Mesendoderm (in vitro differentiated cells): Measurements from ENCODE around the gene RNF217.

Experiments
- DNase-seq: peaks from one replicate; pipeline ENCODE4 v3.0.0; 2013
- H2AK5ac ChIP-seq: 2 replicates; pipeline ENCODE4 v1.6.1; 2013; ENCODE audit warnings: low read length, inconsistent platforms
- H2BK120ac ChIP-seq: 2 replicates; pipeline ENCODE4 v1.6.1; 2013; ENCODE audit warnings: low read depth, mild to moderate bottlenecking, low read length, moderate library complexity, mixed read lengths
- H2BK15ac ChIP-seq: replicated peaks from 2 replicates; pipeline ENCODE4 v1.6.1; 2013; ENCODE audit warnings: low read depth, mild to moderate bottlenecking, moderate library complexity
- H2BK5ac ChIP-seq: 2 replicates; pipeline ENCODE4 v1.6.1; 2013; ENCODE audit warnings: low read length, inconsistent platforms
- H3K18ac ChIP-seq: 2 replicates; pipeline ENCODE4 v1.6.1; 2013; ENCODE audit warnings: mild to moderate bottlenecking, low read length, mixed read lengths
- H3K23ac ChIP-seq: one replicate; pipeline ENCODE4 v1.6.1; 2013; ENCODE audit warnings: low read length
- H3K27ac ChIP-seq: 2 replicates; pipeline ENCODE4 v1.5.1; 2013; ENCODE audit warnings: low read depth, mild to moderate bottlenecking, inconsistent platforms, low read length, moderate library complexity
- H3K27me3 ChIP-seq: 2 replicates; pipeline ENCODE4 v1.6.1; 2013; ENCODE audit warnings: low read length, control low read depth, mild to moderate bottlenecking, inconsistent platforms; ENCODE audit not compliant: insufficient read depth, poor library complexity
- H3K36me3 ChIP-seq: 2 replicates; pipeline ENCODE4 v1.6.1; 2013; ENCODE audit warnings: low read length, inconsistent platforms; ENCODE audit not compliant: control insufficient read depth, insufficient read depth
- H3K4ac ChIP-seq: one replicate; pipeline ENCODE4 v1.6.1; 2013; ENCODE audit warnings: low read depth, mild to moderate bottlenecking, low read length, moderate library complexity
- H3K4me1 ChIP-seq: 2 replicates; pipeline ENCODE4 v1.6.1; 2013; ENCODE audit warnings: low read depth, low read length, inconsistent platforms; ENCODE audit not compliant: control insufficient read depth
- H3K4me2 ChIP-seq: 2 replicates; pipeline ENCODE4 v1.6.1; 2013; ENCODE audit warnings: low read length
- H3K4me3 ChIP-seq: 2 replicates; pipeline ENCODE4 v1.5.1; 2013; ENCODE audit warnings: mild to moderate bottlenecking, low read length
- H3K56ac ChIP-seq: one replicate; pipeline ENCODE4 v1.6.1; 2013; ENCODE audit warnings: low read length
- H3K79me1 ChIP-seq: 2 replicates; pipeline ENCODE4 v1.6.1; 2013; ENCODE audit warnings: low read length, inconsistent platforms
- H3K79me2 ChIP-seq: 2 replicates; pipeline ENCODE4 v1.6.1; 2013; ENCODE audit warnings: mild to moderate bottlenecking, low read length; ENCODE audit not compliant: control insufficient read depth, insufficient read depth
- H3K9ac ChIP-seq: 2 replicates; pipeline ENCODE4 v1.6.1; 2013; ENCODE audit warnings: low read length, inconsistent platforms
- H4K5ac ChIP-seq: one replicate; pipeline ENCODE4 v1.6.1; 2013; ENCODE audit warnings: low read length
- H4K8ac ChIP-seq: one replicate; pipeline ENCODE4 v1.6.1; 2013; ENCODE audit warnings: low read depth, mild to moderate bottlenecking, control low read depth, low read length, moderate library complexity
- WGBS: extraction: QIAGEN DNeasy Blood & Tissue Kit; methylation state at CpG from one replicate; pipeline ENCODE4 v1.1.7; 2013; ENCODE audit warnings: low lambda C conversion rate, missing lambda C conversion rate; ENCODE audit not compliant: insufficient coverage; ENCODE audit errors: extremely low coverage; 5-methylcytosine and 5-hydroxymethylcytosine counted together

The RNF217 gene

DNA sequence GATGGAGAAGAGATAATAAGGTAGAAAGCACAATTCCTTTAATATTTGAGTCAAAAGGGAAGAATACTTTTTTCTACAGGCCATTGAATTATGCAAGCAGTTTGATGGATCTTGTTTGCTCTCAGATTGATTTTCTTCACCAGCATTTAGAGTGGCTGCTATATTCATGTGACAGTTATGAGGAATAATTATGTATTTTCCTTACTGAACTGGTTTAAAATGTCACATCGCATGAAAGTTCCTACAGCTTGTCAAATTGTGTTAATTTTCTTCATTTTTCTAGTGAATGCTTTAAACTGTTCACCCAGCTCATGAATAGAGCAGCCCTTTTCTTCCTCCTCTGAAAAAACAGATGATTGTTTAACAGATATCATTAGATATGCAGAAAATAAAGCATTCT, 153.9 kb downstream of the RNF217 start:
- Histone ChIP-seq H3K36me3 (no peaks in the 10 kb centered on the region), H2BK120ac (no peak overlapping the region), H3K79me2 (no peaks in the 10 kb centered on the region), H3K27ac (no peak overlapping the region), H3K23ac (no peak overlapping the region), H3K4me1 (no peaks in the 10 kb centered on the region), H4K8ac (no peak overlapping the region), H2BK15ac (no peak overlapping the region), H3K18ac (no peak overlapping the region), H3K27me3 (no peaks in the 10 kb centered on the region), H3K56ac (no peak overlapping the region), H4K5ac (no peak overlapping the region), H3K4ac (no peak overlapping the region), H3K9ac (no peak overlapping the region), H3K4me3 (no peak overlapping the region), H3K79me1 (no peaks in the 10 kb centered on the region), H2BK5ac (no peak overlapping the region), H3K4me2 (no peak overlapping the region), H2AK5ac (no peak overlapping the region)
- DNase-seq = no peak
- no CpG with 5 or more reads among the region's 1 CpG for WGBS

DNA sequence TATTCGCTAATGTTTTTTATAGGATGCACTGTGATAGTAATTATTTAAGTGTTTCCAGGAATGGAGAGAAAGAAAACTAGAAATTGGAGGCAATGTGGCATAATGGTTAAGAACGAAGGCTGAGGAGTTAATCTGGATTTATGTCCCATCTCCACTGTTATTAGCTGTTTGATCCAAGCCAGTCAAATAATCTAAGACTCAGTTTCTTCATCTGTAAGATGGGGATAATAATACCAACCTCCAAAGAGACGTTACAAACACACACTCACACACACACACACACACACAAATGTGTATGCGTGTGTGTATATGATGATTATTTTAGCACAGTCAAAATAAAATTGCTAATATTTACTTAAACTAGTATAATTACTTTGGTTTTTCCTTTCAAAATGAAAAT, 154.5 kb downstream of the RNF217 start:
- no peaks in the 10 kb centered on the region for H3K36me3 ChIP-seq
- H3K79me2 ChIP-seq = no peaks in the 10 kb centered on the region
- H2AK5ac ChIP-seq = no peak overlapping the region
- H3K27ac ChIP-seq = no peak overlapping the region
- no peak overlapping the region for H2BK15ac ChIP-seq
- DNase-seq = no peak
- WGBS = no CpG with 5 or more reads among the region's 4 CpGs
- no peak overlapping the region for H3K23ac ChIP-seq
- H3K79me1 ChIP-seq = no peaks in the 10 kb centered on the region
- H3K4ac ChIP-seq = no peak overlapping the region
- H2BK5ac ChIP-seq = no peak overlapping the region
- H3K27me3 ChIP-seq = no peaks in the 10 kb centered on the region
- no peak overlapping the region for H3K9ac ChIP-seq
- H3K4me2 ChIP-seq = no peak overlapping the region
- no peak overlapping the region for H3K4me3 ChIP-seq
- no peak overlapping the region for H4K8ac ChIP-seq
- no peak overlapping the region for H4K5ac ChIP-seq
- no peak overlapping the region for H3K56ac ChIP-seq
- H2BK120ac ChIP-seq = no peak overlapping the region
- no peak overlapping the region for H3K18ac ChIP-seq
- H3K4me1 ChIP-seq = no peaks in the 10 kb centered on the region

DNA sequence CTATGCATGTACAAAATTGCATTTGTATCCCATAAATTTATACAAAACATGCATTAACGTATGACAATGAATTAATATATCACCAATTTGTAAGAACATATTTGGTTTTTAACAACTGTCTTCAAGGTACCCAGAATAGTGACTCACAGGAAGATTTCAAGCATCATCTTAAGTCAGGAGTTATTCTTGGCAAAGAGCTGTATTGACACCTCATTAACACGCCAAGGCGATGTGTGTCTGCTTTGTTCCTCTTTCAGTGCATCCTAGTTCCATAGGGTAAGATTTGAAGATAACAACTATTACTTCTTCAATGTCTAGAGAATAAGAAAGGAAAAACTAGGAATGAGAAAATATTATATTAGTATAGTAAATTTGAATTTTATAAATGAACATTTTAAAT, 155.6 kb downstream of the RNF217 start:
- no peak overlapping the region for H3K23ac ChIP-seq
- no peak overlapping the region for H3K4me3 ChIP-seq
- H3K56ac ChIP-seq = no peak overlapping the region
- H2AK5ac ChIP-seq = no peak overlapping the region
- H4K8ac ChIP-seq = no peak overlapping the region
- no peak overlapping the region for H3K9ac ChIP-seq
- no peak overlapping the region for H2BK15ac ChIP-seq
- no peaks in the 10 kb centered on the region for H3K36me3 ChIP-seq
- H2BK5ac ChIP-seq = no peak overlapping the region
- no peak overlapping the region for H4K5ac ChIP-seq
- H3K79me1 ChIP-seq = no peaks in the 10 kb centered on the region
- no peaks in the 10 kb centered on the region for H3K27me3 ChIP-seq
- no peak overlapping the region for H3K27ac ChIP-seq
- no peak overlapping the region for H3K4me2 ChIP-seq
- H3K4me1 ChIP-seq = no peaks in the 10 kb centered on the region
- H3K4ac ChIP-seq = no peak overlapping the region
- no peaks in the 10 kb centered on the region for H3K79me2 ChIP-seq
- no peak for DNase-seq
- H3K18ac ChIP-seq = no peak overlapping the region
- WGBS = no CpG with 5 or more reads among the region's 3 CpGs
- H2BK120ac ChIP-seq = no peak overlapping the region

DNA sequence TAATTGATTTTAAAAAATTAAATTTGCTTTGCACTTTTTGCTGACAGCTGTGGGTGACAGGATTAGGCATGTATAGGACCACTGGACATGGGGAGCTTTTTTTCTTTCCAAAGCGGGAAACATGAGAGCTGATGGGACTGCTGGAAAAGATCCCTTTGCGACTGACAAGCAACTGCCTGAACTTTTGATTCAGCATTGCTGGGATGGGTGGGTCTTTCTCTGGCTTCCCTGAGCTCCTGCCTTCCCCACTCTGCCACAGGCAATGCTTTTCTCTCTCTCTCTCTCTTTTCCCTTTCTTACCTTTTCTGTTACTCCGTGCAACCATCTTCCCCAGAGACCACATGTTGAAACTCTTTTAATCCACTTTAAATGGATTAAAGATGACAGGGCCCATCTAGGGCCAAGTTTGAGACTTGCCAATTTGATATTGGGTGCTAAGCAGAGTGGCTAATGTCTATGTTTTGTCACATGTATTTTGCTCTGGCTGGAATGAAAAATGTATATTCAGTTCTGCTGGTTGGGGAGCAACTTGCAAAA, 157.9 kb downstream of the RNF217 start:
- no peak overlapping the region for H3K27ac ChIP-seq
- WGBS = no CpG with 5 or more reads among the region's 3 CpGs
- no peak for DNase-seq

DNA sequence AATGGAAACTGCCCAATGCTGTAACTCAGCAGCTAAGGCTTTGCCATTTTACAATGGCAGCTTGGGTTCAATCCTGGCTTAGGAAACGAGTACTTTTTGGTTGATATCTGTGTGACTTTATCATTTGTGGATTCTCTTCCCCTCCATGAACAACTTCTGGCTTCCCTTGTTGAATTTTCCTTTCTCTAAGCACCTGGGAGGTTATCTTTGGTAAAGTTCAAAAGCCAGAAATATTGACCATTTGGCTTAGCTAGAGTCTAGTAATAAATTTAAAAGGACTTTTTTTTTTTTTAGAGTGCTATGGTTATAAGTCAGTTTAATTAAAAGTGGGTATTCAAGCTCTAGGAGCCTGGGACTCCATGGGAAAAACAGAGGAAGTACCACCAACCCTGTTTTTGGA, 159.7 kb downstream of the RNF217 start:
- Histone ChIP-seq H3K56ac (no peak overlapping the region), H3K23ac (no peak overlapping the region), H3K4me2 (no peak overlapping the region), H3K4me3 (no peak overlapping the region), H3K9ac (no peak overlapping the region), H3K79me2 (no peaks in the 10 kb centered on the region), H3K4ac (no peak overlapping the region), H2BK5ac (no peak overlapping the region), H3K36me3 (no peaks in the 10 kb centered on the region), H2BK15ac (no peak overlapping the region), H2BK120ac (no peak overlapping the region), H4K8ac (no peak overlapping the region), H4K5ac (no peak overlapping the region), H3K4me1 (no peaks in the 10 kb centered on the region), H3K79me1 (no peaks in the 10 kb centered on the region), H3K27ac (no peak overlapping the region), H3K18ac (no peak overlapping the region), H3K27me3 (no peaks in the 10 kb centered on the region), H2AK5ac (no peak overlapping the region)
- DNase-seq = no peak
- WGBS = no CpG with 5 or more reads among the region's 1 CpG

More for the DNA sequence above, 157.9 kb downstream of the RNF217 start:
- Histone ChIP-seq H4K5ac (no peak overlapping the region), H3K18ac (no peak overlapping the region), H3K9ac (no peak overlapping the region), H3K4me3 (no peak overlapping the region), H2BK120ac (no peak overlapping the region), H2AK5ac (no peak overlapping the region), H3K56ac (no peak overlapping the region), H4K8ac (no peak overlapping the region), H3K23ac (no peak overlapping the region), H3K4ac (no peak overlapping the region), H3K79me1 (no peaks in the 10 kb centered on the region), H3K27me3 (no peaks in the 10 kb centered on the region), H3K4me2 (no peak overlapping the region), H3K36me3 (no peaks in the 10 kb centered on the region), H3K4me1 (no peaks in the 10 kb centered on the region), H2BK5ac (no peak overlapping the region), H3K79me2 (no peaks in the 10 kb centered on the region), H2BK15ac (no peak overlapping the region)

DNA sequence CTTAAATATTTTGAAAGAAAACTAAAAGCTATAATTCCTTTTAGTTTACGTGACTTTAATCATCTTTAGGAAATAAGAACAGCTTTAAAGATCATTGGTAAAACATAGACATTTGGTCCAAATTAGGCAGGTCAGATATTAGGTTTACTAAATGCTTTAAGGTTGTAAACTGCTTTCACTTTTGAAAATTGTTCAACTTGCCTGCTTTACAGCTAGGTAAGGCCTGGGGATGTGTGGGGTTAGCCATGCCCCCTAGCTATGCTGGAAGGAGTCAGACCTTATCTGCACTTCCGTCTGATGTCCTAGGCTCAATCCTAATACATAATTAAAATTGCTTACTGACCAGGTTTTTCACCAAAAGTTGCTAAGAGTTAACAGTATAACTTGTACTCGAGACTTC, 160.8 kb downstream of the RNF217 start:
- no peak overlapping the region for H3K9ac ChIP-seq
- no peaks in the 10 kb centered on the region for H3K79me1 ChIP-seq
- no peaks in the 10 kb centered on the region for H3K4me1 ChIP-seq
- H3K27me3 ChIP-seq = no peaks in the 10 kb centered on the region
- DNase-seq = no peak
- no peak overlapping the region for H3K18ac ChIP-seq
- no peak overlapping the region for H3K4ac ChIP-seq
- no peak overlapping the region for H3K4me3 ChIP-seq
- no CpG with 5 or more reads among the region's 3 CpGs for WGBS
- no peak overlapping the region for H3K56ac ChIP-seq
- H2BK15ac ChIP-seq = no peak overlapping the region
- no peak overlapping the region for H4K5ac ChIP-seq
- no peak overlapping the region for H4K8ac ChIP-seq
- no peak overlapping the region for H2BK5ac ChIP-seq
- no peaks in the 10 kb centered on the region for H3K36me3 ChIP-seq
- no peak overlapping the region for H2BK120ac ChIP-seq
- H3K4me2 ChIP-seq = no peak overlapping the region
- no peak overlapping the region for H3K27ac ChIP-seq
- no peaks in the 10 kb centered on the region for H3K79me2 ChIP-seq
- H3K23ac ChIP-seq = no peak overlapping the region
- no peak overlapping the region for H2AK5ac ChIP-seq
